NOMO-1 treated with DMSO at 0.1 percent for 48 hours (cell line): Measurements from ENCODE around the gene KIF22.
"Not testable (repeated sequence)": the region's sequence is repeated elsewhere in the genome, so short reads cannot be mapped to it uniquely, and the experiment has no call there.

Source experiments
- DNase-seq: peaks from one replicate; lab custom pipeline; 2025; ENCODE audit not compliant: unreplicated experiment; lab: John Stamatoyannopoulos, UW

The KIF22 gene

GRCh38 chr16:29793153-29793552, 2.6 kb downstream of the KIF22 start:
- DNase-seq = not testable (repeated sequence)

DNA sequence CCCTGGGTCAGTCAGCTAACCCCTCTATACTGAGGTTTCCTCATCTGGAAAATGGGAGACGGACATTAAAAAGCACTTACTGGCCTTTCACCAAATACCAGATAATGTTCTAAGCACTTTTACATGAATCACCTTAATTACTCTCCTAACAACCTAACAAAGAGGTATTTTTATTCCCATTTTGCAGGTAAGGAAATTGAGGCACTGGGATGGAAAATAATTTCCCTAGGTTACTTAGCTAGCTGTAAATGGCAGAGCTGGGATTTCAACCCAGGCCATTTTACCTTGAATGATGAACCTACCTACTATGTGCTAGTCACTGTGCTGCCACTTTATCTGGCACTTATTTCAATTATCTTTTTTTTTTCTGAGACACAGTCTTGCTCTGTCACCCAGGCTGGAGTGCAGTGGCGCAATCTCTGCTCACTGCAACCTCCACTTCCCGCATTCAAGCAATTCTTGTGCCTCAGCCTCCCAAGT, 3.7 kb downstream of the KIF22 start:
- DNase-seq = no peak

DNA sequence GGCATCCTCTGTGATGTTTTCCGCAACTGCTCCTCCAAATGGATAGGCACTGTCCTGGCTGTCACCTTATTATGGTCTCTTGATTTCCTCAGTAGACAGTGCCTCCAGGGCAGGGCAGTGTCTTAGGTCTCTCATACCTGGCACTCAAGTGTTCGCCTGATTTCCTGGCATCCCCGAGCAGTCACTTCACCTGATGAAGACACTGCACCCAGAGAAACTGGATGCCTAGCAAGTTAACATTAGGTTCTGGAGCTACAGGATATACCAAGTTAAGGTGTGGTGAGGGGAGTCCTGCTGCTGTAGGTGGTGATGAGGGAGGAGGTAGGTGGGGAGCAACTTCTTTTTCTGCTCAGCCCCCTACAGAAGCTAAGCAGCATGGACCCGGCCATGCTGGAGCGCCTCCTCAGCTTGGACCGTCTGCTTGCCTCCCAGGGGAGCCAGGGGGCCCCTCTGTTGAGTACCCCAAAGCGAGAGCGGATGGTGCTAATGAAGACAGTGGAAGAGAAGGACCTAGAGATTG, 11.9 kb downstream of the KIF22 start:
- DNase-seq = no peak

- DNase-seq = no peak
These were observed 13.5 kb downstream of the KIF22 start for GRCh38 chr16:29804020-29804419.

DNA sequence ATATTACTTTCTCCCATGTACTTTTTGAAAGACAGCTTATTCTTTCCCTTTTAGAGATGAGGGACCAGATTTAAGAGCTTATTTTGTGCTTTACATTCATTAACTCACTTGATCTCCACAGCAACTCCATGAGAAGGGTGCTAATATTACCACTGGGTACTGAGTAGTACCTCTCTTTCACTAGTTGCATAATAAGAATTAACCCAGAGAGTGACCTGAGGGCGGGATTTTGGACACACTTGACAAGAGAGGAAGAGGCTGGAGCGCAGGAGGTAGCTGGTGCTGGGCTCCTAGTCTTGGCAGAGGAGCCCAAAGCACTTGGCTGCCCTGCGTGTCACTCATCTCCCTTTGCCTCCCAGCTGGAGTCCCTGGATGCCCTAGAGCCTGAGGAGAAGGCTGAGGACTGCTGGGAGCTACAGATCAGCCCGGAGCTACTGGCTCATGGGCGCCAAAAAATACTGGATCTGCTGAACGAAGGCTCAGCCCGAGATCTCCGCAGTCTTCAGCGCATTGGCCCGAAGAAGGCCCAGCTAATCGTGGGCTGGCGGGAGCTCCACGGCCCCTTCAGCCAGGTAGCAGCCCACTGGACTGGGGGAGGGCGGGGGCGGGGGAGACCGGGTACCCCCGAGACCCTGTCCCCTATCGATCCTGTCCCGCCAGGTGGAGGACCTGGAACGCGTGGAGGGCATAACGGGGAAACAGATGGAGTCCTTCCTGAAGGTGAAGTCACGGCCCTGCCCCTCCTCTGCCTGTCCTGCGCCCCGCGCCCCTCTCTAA, 14.1 kb downstream of the KIF22 start:
- peak; percentile 52 for DNase-seq

- peak; percentile 97 for DNase-seq
These were observed 14.9 kb downstream of the KIF22 start for GRCh38 chr16:29805232-29806098.

- DNase-seq = peak; percentile 69
These were observed 15.6 kb downstream of the KIF22 start, which contains the start of gene MAZ for GRCh38 chr16:29806099-29806579. Gene MAZ (plus strand): TSS chr16:29806529. CDS start chr16:29806702, 173 bp downstream.

- peak; percentile 49 for DNase-seq
These were observed 16.3 kb downstream of the KIF22 start for GRCh38 chr16:29806641-29807425.

GRCh38 chr16:29807426-29808218, 17.1 kb downstream of the KIF22 start:
- peak; percentile 93 for DNase-seq

GRCh38 chr16:29808219-29808900, 17.8 kb downstream of the KIF22 start:
- no peak for DNase-seq

DNA sequence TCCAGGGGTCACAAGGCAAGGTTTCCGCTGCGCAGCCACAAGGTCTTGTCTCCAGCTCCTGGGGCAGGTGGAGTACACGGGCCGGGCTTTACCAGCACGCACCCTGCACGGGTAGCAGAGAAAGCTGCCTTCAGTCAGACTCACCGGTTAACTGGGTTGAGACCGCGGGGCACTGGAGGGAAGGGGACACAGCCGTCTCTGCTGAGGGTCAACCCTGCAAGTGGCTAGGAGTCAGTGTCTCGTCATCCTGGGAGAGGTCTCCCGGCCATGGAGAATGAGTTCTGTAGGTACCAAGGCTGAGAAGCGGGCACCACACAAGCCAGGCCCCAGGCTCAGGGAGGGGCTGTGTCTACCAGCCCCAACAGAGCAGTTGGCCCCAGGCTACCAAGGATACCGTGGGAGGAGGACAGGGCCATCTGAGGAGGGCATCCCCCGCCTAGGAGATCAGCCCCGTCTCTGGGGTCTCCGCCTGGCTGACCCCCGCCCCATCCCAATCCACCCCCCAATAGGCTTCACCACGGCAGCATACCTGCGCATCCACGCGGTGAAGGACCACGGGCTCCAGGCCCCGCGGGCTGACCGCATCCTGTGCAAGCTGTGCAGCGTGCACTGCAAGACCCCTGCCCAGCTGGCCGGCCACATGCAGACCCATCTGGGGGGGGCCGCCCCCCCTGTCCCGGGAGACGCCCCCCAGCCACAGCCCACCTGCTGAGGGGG, 18.6 kb downstream of the KIF22 start:
- no peak for DNase-seq

- DNase-seq = no peak
These were observed 19.5 kb downstream of the KIF22 start for GRCh38 chr16:29809850-29810698.

- DNase-seq = no peak
These were observed 20.2 kb downstream of the KIF22 start for GRCh38 chr16:29810699-29811169.

GRCh38 chr16:29811170-29811895, 20.8 kb downstream of the KIF22 start:
- peak; percentile 67 for DNase-seq

DNA sequence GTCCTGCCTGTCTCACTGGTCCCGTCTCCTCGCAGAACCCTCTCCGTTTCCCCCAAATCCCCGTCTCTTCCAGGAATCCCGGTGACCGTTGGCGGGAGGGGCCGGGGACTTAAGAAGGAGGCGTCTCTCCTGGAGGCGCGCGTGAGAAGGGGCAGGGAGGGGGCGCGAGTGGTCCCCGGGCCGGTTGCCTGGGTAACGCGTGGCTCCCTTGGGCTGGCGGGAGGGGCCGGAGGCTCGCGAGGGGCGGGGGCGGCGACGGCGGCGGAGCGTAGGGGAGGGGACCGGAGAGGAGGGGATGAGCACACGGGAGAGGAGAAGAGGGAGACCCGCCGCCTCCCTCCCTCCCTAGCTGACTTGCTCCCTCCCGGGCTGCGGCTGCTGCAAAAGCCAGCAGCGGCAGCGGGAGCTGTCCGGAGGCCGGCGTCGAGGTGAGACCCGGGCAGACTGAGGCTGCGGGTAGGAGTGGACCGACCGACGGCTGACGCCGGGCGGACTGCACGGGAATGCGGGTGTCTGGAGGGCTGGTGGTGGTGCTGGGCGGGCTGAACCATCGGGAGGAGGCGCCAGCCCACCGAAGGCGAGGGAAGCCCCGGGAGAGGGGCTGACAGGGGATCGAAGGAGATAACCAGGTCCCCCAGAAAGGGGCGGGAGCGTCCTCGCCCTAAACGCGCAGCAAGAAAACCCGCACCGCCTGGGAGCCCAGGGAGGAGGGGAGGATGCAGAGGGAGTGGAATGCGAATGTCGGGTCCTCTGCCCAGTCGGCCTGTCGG, 21.5 kb downstream of the KIF22 start, which contains the start of gene PRRT2:
TSS of gene PRRT2 (plus strand) at position 298 of the 770 bp plus-strand sequence. CDS start 862 bp downstream, outside the sequence.
- DNase-seq = no peak
